ENCODE results near the gene GNAT1.

- TF ChIP-seq EZH2 (IDR thresholded peaks at IDR 0.05; ENCODE audit: borderline replicate concordance, insufficient read depth, low read depth, low read length, poor library complexity, severe bottlenecking), result no peak
- TF ChIP-seq CTCF (IDR thresholded peaks at IDR 0.05), result no peak
These were observed 6.2 kb upstream of the GNAT1 start for GRCh38 chr3:50185230-50185629.
